ENCODE measurements around the gene DENND2C. TPM values are rescaled to one million over a fixed set of nuclear protein-coding genes. Genes with fewer than 3 reads are reported as not detected.
A peak's percentile ranks its signal among the peaks of the same experiment; 100 is the strongest.

Gene DENND2C, protein sequence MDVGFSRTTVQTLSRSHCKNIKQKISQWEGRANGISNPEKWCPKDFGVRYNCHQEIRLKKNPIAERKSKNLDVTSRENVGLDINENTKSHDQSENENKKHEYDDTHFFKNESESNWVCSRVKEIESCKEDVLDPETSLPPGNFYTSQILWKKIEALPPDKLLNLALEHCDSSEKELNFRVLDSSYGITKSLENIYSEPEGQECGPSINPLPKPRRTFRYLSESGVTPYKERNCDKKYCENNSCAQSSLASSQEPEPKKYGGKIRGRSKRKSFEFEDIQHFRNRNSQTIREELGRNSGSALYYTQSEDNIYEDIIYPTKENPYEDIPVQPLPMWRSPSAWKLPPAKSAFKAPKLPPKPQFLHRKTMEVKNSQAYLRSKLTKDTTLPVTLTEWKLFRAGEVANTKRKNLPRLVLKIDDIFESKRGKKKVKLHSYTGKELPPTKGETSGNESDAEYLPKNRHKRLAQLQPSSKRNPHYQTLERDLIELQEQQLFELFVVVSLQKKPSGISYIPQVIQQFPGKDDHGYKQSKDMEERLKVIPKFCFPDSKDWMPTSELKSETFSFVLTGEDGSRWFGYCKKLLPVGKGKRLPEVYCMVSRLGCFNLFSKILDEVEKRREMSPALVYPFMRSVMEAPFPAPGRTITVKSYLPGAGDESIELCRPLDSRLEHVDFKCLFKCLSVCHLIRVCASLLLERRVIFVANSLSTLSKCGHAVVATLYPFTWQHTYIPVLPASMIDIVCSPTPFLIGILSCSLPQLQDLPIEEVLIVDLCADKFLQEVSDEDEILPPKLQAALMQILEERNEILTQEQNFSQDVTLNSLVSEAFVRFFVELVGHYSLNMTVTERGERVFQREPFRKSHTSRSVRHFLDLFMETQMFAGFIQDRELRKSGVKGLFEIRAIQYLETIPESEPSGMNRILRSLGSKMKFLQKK
- total RNA-seq, result 11.3 and 17.1 TPM in 2 replicates
- 2.3 TPM for polyA plus RNA-seq (2012)

DNA sequence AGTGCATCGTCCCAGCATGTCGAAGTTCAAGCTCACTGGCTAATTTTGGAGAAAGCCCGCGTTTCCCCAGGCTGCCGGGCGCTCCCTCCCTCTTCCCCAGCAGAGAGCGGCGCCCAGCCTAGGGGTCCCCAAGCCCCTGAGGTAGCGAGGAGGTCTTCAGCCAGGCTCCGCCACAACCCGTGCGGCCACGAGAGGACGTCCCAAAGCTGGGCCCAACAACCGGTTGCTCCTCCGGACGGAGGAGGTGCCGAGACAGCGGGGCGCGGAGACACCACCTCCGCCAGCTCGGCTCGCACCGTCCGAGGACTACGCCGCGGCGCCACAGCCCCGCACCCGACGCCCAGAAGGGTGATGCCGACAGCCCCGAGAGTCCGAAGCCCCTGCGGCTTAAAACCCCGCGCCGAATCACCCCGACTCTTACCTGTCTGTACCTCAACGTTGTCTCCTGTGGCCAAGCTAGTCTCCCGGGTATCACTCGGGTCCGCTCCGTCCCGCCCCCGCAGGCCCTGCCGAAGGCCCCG, at the start of gene DENND2C:
DENND2C (minus strand) TSS at position 488 of the 521 bp plus-strand sequence. CDS start 44,065 bp downstream, outside the sequence.
- no peak for DNase-seq (ENCODE audit: low read depth)

GRCh38 chr1:114719424-114719787, 49.6 kb upstream of the DENND2C start:
- DNase-seq (ENCODE audit: low read depth), result no peak

- DNase-seq (ENCODE audit: low read depth), result no peak
These were observed 49.0 kb upstream of the DENND2C start for GRCh38 chr1:114718661-114719423.

- DNase-seq (ENCODE audit: low read depth), result peak; percentile 94
These were observed 46.7 kb upstream of the DENND2C start, which contains the start of gene NRAS for GRCh38 chr1:114716304-114717170. NRAS (minus strand) TSS chr1:114716771; CDS start chr1:114716160, 611 bp downstream.

- DNase-seq (ENCODE audit: low read depth), result peak; percentile 66
These were observed 46.1 kb upstream of the DENND2C start for GRCh38 chr1:114715952-114716303.

DNA sequence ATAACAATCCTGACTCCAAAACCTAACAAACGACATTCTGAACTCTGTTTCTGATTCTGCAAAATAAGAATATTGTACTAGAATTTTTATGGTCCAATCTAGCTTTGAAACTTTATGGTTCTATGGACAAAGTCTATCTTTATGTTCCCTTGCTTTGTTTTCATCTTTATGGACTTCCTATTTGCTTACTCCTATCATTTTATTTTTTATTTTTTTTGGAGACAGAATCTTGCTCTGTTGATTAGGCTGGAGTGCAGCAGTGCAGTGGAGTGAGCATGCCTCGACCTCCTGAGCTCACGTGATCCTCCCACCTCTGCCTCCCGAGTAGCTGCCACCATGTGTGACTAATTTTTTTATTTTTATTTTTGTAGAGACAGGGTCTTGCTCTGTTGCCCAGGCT, 43.1 kb upstream of the DENND2C start:
- no peak for DNase-seq (ENCODE audit: low read depth)

- DNase-seq (ENCODE audit: low read depth), result no peak
These were observed 40.5 kb upstream of the DENND2C start for GRCh38 chr1:114710360-114710759.

- DNase-seq (ENCODE audit: low read depth), result no peak
These were observed 37.8 kb upstream of the DENND2C start for GRCh38 chr1:114707604-114708003.

DNA sequence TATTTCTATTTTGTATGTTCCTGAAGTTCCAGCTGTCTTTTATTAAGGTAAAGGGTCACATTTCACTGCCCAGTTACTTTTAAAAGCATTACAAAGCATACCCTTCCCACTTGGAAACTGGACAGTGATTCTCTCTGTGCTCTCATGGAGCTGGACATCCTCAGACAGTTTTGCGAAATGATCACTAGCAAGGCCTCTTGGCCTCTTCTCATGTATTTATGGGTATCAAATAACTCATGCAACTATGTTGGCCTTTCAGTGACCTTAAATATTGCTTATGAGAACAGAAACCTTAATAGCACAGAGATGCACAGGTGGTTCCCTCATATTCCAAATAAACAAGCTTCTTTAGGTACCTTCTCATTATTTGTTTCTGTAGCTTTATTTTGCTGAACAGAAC, 33.4 kb upstream of the DENND2C start:
- peak; percentile 21 for DNase-seq (ENCODE audit: low read depth)

DNA sequence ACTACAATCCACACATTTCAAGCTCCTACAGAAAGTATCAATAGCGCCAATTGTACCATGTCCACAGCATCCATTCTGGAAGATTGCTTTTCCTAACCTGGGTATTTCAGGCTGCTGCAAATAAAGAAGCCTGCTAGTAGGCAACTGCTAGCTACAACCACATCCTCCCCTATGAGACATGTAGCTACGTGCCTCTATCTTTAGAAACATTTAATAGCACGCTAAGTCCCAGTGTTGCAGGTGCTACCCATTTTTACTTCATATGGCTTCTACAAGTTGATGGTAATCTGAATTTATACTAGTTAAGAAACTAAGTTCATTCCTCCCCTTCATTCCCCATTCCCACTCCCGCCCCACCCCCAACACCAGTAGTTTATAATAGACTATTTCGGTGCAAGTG, 32.9 kb upstream of the DENND2C start:
- DNase-seq (ENCODE audit: low read depth), result no peak

DNA sequence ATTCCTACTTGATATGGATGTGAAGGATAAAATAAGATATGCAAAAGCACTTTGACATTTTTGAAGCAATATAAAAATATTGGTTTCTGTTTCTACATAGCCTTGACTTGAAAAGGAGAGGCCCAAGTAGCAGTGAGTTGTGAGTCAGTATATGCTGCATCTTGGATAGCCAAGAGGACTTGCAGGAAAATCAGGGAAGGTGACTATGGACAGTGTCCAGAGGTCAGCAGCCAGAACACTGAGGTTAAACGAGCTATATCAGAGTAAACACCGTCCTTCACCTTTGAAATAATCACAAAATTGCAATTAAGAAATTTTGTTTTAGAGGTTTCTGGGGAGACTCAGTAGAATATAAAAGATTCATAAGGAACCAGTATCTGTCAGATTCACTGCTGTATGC, 32.1 kb upstream of the DENND2C start:
- DNase-seq (ENCODE audit: low read depth), result no peak

- no peak for DNase-seq (ENCODE audit: low read depth)
These were observed 30.3 kb upstream of the DENND2C start for GRCh38 chr1:114700036-114700600.

- no peak for DNase-seq (ENCODE audit: low read depth)
These were observed 27.0 kb upstream of the DENND2C start for GRCh38 chr1:114696810-114697209.

- peak; percentile 83 for DNase-seq (ENCODE audit: low read depth)
These were observed 25.7 kb upstream of the DENND2C start, which contains the start of gene AMPD1 for GRCh38 chr1:114695430-114696058. AMPD1 (minus strand) TSS chr1:114695546; CDS start chr1:114695471, 75 bp downstream.

- peak; percentile 15 for DNase-seq (ENCODE audit: low read depth)
These were observed 24.9 kb upstream of the DENND2C start for GRCh38 chr1:114694540-114695310.

GRCh38 chr1:114692947-114693346, 23.1 kb upstream of the DENND2C start:
- no peak for DNase-seq (ENCODE audit: low read depth)

DNA sequence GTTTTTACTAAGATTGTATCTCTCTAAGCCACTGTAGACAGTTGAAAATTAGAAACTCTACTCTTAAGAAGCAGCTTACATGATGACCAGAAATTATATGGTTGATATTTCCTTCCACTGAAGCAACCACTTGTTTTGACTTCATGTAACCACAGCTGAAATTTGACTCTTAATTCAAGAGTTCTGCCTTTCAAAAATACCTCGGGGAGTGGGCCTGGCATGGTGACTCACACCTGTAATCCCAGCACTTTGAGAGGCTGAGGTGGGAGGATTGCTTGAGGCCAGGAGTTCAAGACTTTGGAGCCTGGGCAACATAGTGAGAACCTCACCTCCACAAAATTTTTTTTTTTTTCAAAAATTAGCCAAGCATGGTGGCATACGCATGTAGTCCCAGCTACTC, 21.2 kb upstream of the DENND2C start:
- peak; percentile 61 for DNase-seq (ENCODE audit: low read depth)

DNA sequence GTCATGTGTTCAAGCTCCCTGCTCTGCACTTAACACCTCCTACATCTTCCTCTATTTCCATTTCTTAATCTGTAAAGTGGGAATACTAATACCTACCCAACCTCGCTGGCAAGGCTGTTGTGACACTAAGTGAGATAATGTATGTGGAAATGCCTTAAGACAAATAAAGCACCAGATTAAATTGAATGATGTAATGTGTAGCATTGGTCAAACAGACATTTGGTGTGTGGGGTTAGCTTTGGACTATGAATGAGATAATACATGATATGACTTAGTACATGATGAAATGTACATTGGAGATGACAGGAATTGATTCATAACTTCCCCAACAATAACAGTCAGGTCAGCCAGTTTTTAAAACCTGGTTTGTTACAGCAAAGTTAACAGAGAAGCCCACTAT, 20.3 kb upstream of the DENND2C start:
- DNase-seq (ENCODE audit: low read depth), result no peak

Measured in myocyte (in vitro differentiated cells).